GM12878 (cell line): ENCODE results near the gene PAQR5. TPM values are rescaled to one million over a fixed set of nuclear protein-coding genes. Genes with fewer than 3 reads are reported as not detected.

Source experiments
- ATAC-seq: fragments of 200-7000 bp; cut with Tn5 transposase; 3 replicates; pipeline ENCODE4 v1.9.1; 2020; ENCODE audit warnings: mild to moderate bottlenecking, moderate library complexity
- BruUV-seq: library from RNA; stranded (reverse); fragments of 400-500 nt; replicated peaks from 2 replicates; lab custom pipeline; 2021; lab: Mats Ljungman, UMichigan
- CTCF ChIA-PET: fragments of 300-600 bp; sonication (Branson Sonifier 250); formaldehyde crosslinking; extraction: SDS; loops from one replicate; lab custom pipeline; 2021; ENCODE audit warnings: inconsistent platforms; lab: Yijun Ruan, JAX
- POLR2A ChIA-PET: fragments of 350-600 bp; formaldehyde crosslinking; extraction: SDS; loops from one replicate; lab custom pipeline; 2021; ENCODE audit warnings: inconsistent platforms; lab: Charles Lee
- RAD21 ChIA-PET: fragments of 300-600 bp; sonication (Branson Sonifier 250); formaldehyde crosslinking; loops from one replicate; lab custom pipeline; 2023; ENCODE audit warnings: antibody characterized with exemption; ENCODE audit not compliant: unreplicated experiment; lab: Charles Lee
- SMC1A ChIA-PET: fragments of 300-600 bp; sonication (Branson Sonifier 250); formaldehyde crosslinking; loops from one replicate; lab custom pipeline; 2023; ENCODE audit not compliant: unreplicated experiment, uncharacterized antibody; lab: Charles Lee
- DNase-seq: peaks from one replicate; pipeline ENCODE4 v3.0.0-alpha.2; 2011; ENCODE audit warnings: low read depth, low spot score
- FAIRE-seq: peaks from 3 replicates; lab custom pipeline; 2011; peaks lifted over from hg19 to GRCh38; lab: Jason Lieb, UNC
- H2AFZ ChIP-seq: 2 replicates; pipeline ENCODE4 v1.6.0; 2011; ENCODE audit warnings: low read depth, low read length, control low read depth; ENCODE audit not compliant: control insufficient read depth
- H3K27ac ChIP-seq: 2 replicates; pipeline ENCODE4 v1.5.1; 2011; ENCODE audit warnings: control low read depth; ENCODE audit not compliant: control insufficient read depth, insufficient read depth
- H3K27me3 ChIP-seq, 2 experiments: replicated peaks in 1 of 2; 2 replicates each; pipeline versions ENCODE4 v1.6.0 to v1.6.1; 2011; ENCODE audit warnings: low read length in 1 of 2; ENCODE audit not compliant: control insufficient read depth in 2 of 2, insufficient read depth in 2 of 2
- H3K36me3 ChIP-seq, 2 experiments: 2 replicates each; pipeline ENCODE4 v1.5.1; 2011; ENCODE audit warnings: low read length in 1 of 2; ENCODE audit not compliant: control insufficient read depth in 2 of 2, insufficient read depth in 2 of 2
- H3K4me1 ChIP-seq: 2 replicates; pipeline ENCODE4 v1.6.1; 2011; ENCODE audit warnings: mild to moderate bottlenecking, low read length, moderate library complexity, mixed read lengths; ENCODE audit not compliant: control insufficient read depth, insufficient read depth
- H3K4me2 ChIP-seq: 2 replicates; pipeline ENCODE4 v1.6.0; 2011; ENCODE audit warnings: control low read depth; ENCODE audit not compliant: control insufficient read depth, insufficient read depth
- H3K4me3 ChIP-seq: fragments of 200-600 bp; sonication (generic); 2 replicates; pipeline ENCODE4 v1.5.1; 2016
- H3K79me2 ChIP-seq: 2 replicates; pipeline ENCODE4 v1.6.0; 2011; ENCODE audit warnings: low read length; ENCODE audit not compliant: control insufficient read depth, insufficient read depth
- H3K9ac ChIP-seq: 2 replicates; pipeline ENCODE4 v1.8.0; 2011; ENCODE audit warnings: low read length, control low read depth, mixed read lengths; ENCODE audit not compliant: control insufficient read depth, insufficient read depth
- H3K9me3 ChIP-seq: replicated peaks from 3 replicates; pipeline ENCODE4 v1.5.1; 2011; ENCODE audit warnings: mild to moderate bottlenecking, low read length; ENCODE audit not compliant: control insufficient read depth, insufficient read depth
- H4K20me1 ChIP-seq: 2 replicates; pipeline ENCODE4 v1.6.0; 2011; ENCODE audit not compliant: control insufficient read depth, insufficient read depth
- ATF2 ChIP-seq: IDR thresholded peaks from 2 replicates; pipeline ENCODE4 v1.6.1; 2012; ENCODE audit warnings: low read length, inconsistent platforms
- BRCA1 ChIP-seq: IDR thresholded peaks from 2 replicates; pipeline ENCODE4 v1.6.1; 2011; ENCODE audit warnings: low read depth, low read length, improper control_type of control experiment
- FOS ChIP-seq: IDR thresholded peaks from 3 replicates; pipeline ENCODE4 v1.6.1; 2011; ENCODE audit warnings: borderline replicate concordance; ENCODE audit not compliant: insufficient read length; ENCODE audit errors: extremely low read depth
- HDAC2 ChIP-seq: fragments of 200-600 bp; sonication (generic); IDR thresholded peaks from 2 replicates; pipeline ENCODE4 v1.6.1; 2017
- HDGF ChIP-seq: fragments of 450-650 bp; IDR thresholded peaks from 2 replicates; pipeline ENCODE4 v1.6.1; 2016; ENCODE audit warnings: antibody characterized with exemption
- NBN ChIP-seq: fragments of 450-650 bp; IDR thresholded peaks from 2 replicates; pipeline ENCODE4 v1.6.1; 2016
- PBX3 ChIP-seq: IDR thresholded peaks from 2 replicates; pipeline ENCODE4 v1.6.1; 2011; ENCODE audit warnings: mild to moderate bottlenecking, low read depth, low read length, moderate library complexity; ENCODE audit not compliant: insufficient replicate concordance
- POU2F2 ChIP-seq: IDR thresholded peaks from 3 replicates; pipeline ENCODE4 v1.6.1; 2011; ENCODE audit warnings: low read depth, mild to moderate bottlenecking, low read length, borderline replicate concordance
- PRDM15 ChIP-seq: fragments of 450-650 bp; formaldehyde crosslinking; IDR thresholded peaks from 2 replicates; pipeline ENCODE4 v1.4.0; 2020; ENCODE audit warnings: mild to moderate bottlenecking, moderate library complexity
- TARDBP ChIP-seq: IDR thresholded peaks from 2 replicates; pipeline ENCODE4 v1.6.1; 2016; ENCODE audit warnings: borderline replicate concordance
- TCF7 ChIP-seq: IDR thresholded peaks from 2 replicates; pipeline ENCODE4 v1.6.1; 2014; ENCODE audit warnings: antibody characterized with exemption, borderline replicate concordance
- ZNF274 ChIP-seq: IDR thresholded peaks from one replicate; pipeline ENCODE4 v1.8.0; 2011; ENCODE audit not compliant: insufficient read length, insufficient read depth
- ZNF622 ChIP-seq: fragments of 450-650 bp; IDR thresholded peaks from 2 replicates; pipeline ENCODE4 v1.6.1; 2017; ENCODE audit warnings: mild to moderate bottlenecking, inconsistent platforms
- WGBS: methylation state at CpG from one replicate; pipeline ENCODE4 v1.1.6; 2016; ENCODE audit warnings: low lambda C conversion rate; ENCODE audit not compliant: insufficient replicate concordance, insufficient coverage; ENCODE audit errors: missing lambda C conversion rate; 5-methylcytosine and 5-hydroxymethylcytosine counted together
- in situ Hi-C: fragments of 300-500 bp; cut with MboI; formaldehyde crosslinking; loops from 9 replicates; pipeline ENCODE4 v1.14.3; 2018; ENCODE audit warnings: mixed read lengths
- intact Hi-C: fragments of 100-400 bp; cut with micrococcal nuclease; formaldehyde crosslinking; loops from one replicate; pipeline ENCODE4 v1.14.2; 2022; ENCODE audit not compliant: unreplicated experiment
- polyA plus RNA-seq, 11 experiments: library from polyadenylated mRNA; depleted of rRNA in 4 of 11; unstranded in 6 of 11; stranded (reverse) in 5 of 11; fragments of >200 nt; fragmentation: Nextera tagmentation in 4 of 11; fragmentation: Illumina TruSeq in 1 of 11; extraction: Ambion mirVana in 4 of 11; extraction: Trizol in 1 of 11; gene quantifications; 1 replicate in 1 of 11; 2 replicates in 10 of 11; pipeline versions ENCODE4 v1.2.1 to v1.2.3, GENCODE V29; 2011 to 2016; ENCODE audit warnings: inconsistent platforms in 2 of 11, missing spikeins in 2 of 11, low read depth in 1 of 11
- total RNA-seq, 4 experiments: library from RNA; depleted of rRNA in 3 of 4; stranded (reverse); fragments of >200 nt in 3 of 4; fragmentation: Illumina TruSeq in 1 of 4; extraction: Trizol in 1 of 4; gene quantifications; 2 replicates each; pipeline versions ENCODE4 v1.2.1 to v1.2.3, GENCODE V29; 2013 to 2021
- TF ChIP-seq, protein P1 (sequence below): fragments of 450-650 bp; IDR thresholded peaks from 2 replicates; pipeline ENCODE4 v1.6.1; 2018; ENCODE audit warnings: mild to moderate bottlenecking, low read depth, moderate library complexity; ENCODE audit not compliant: partially characterized antibody
- TF ChIP-seq, protein P2 (sequence below): fragments of 450-650 bp; IDR thresholded peaks from 2 replicates; pipeline ENCODE4 v1.6.1; 2016; ENCODE audit warnings: mild to moderate bottlenecking

PAQR5 gene
- total and polyA plus RNA-seq, 10 of the 15 experiments (the other 5 are each of a cell fraction or from before 2014, with no cell fraction given) = 0.02 to 0.03 TPM; not detected in 8

- SMC1A ChIA-PET = interaction anchor here (1.0 kb wide), 1 partner anchor 175 kb away, joined by 3 read pairs; no protein-coding TSS in a partner anchor
- no TSS peak for BruUV-seq
- RAD21 ChIA-PET = no interaction called here
- Histone ChIP-seq H3K27ac (no peak overlapping the region), H3K4me3 (no peak overlapping the region), H3K36me3 (no peaks in the 10 kb centered on the region), H3K4me2 (no peak overlapping the region), H4K20me1 (no peaks in the 10 kb centered on the region), H3K4me1 (no peaks in the 10 kb centered on the region), H3K9ac (no peak overlapping the region), H3K27me3 (peaks cover 5 to 8% of the 10 kb centered on the region in 2 experiments), H3K9me3 (no peaks in the 10 kb centered on the region), H3K79me2 (no peaks in the 10 kb centered on the region), H2AFZ (no peak overlapping the region)
- FAIRE-seq = no peak
- in situ Hi-C loops (no loop called here), intact Hi-C loops (no loop called here)
- CTCF ChIA-PET = interaction anchor here (0.6 to 1.4 kb wide), 2 partner anchors 268 to 1400 kb away, joined by 3 to 4 read pairs; no protein-coding TSS in a partner anchor
- POLR2A ChIA-PET = no interaction called here
- WGBS = 3% methylated on average over 3 of the region's 3 CpGs
- no peak for DNase-seq
- no peak for ATAC-seq
- TF ChIP-seq ZNF622 = no peak
- TF ChIP-seq PBX3 = no peak
- no peak for TF ChIP-seq ATF2
- no peak for TF ChIP-seq NBN
- TF ChIP-seq FOS = no peak
- TF ChIP-seq, protein P1, sequence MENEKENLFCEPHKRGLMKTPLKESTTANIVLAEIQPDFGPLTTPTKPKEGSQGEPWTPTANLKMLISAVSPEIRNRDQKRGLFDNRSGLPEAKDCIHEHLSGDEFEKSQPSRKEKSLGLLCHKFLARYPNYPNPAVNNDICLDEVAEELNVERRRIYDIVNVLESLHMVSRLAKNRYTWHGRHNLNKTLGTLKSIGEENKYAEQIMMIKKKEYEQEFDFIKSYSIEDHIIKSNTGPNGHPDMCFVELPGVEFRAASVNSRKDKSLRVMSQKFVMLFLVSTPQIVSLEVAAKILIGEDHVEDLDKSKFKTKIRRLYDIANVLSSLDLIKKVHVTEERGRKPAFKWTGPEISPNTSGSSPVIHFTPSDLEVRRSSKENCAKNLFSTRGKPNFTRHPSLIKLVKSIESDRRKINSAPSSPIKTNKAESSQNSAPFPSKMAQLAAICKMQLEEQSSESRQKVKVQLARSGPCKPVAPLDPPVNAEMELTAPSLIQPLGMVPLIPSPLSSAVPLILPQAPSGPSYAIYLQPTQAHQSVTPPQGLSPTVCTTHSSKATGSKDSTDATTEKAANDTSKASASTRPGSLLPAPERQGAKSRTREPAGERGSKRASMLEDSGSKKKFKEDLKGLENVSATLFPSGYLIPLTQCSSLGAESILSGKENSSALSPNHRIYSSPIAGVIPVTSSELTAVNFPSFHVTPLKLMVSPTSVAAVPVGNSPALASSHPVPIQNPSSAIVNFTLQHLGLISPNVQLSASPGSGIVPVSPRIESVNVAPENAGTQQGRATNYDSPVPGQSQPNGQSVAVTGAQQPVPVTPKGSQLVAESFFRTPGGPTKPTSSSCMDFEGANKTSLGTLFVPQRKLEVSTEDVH = no peak
- TF ChIP-seq ZNF274 = no peak
- no peak for TF ChIP-seq PRDM15 (CRISPR knock-in tag)
- no peak for TF ChIP-seq TARDBP
- no peak for TF ChIP-seq BRCA1
- TF ChIP-seq POU2F2 = no peak
- TF ChIP-seq HDGF = no peak
- TF ChIP-seq, protein P2, sequence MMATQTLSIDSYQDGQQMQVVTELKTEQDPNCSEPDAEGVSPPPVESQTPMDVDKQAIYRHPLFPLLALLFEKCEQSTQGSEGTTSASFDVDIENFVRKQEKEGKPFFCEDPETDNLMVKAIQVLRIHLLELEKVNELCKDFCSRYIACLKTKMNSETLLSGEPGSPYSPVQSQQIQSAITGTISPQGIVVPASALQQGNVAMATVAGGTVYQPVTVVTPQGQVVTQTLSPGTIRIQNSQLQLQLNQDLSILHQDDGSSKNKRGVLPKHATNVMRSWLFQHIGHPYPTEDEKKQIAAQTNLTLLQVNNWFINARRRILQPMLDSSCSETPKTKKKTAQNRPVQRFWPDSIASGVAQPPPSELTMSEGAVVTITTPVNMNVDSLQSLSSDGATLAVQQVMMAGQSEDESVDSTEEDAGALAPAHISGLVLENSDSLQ = no peak
- TF ChIP-seq TCF7 = no peak
- TF ChIP-seq HDAC2 = no peak
Measured at GRCh38 chr15:69302929-69303328, 4.2 kb downstream of the PAQR5 start.
